ENCODE results near the gene ECPAS.
"Not testable (repeated sequence)": the region's sequence is repeated elsewhere in the genome, so short reads cannot be mapped to it uniquely, and the experiment has no call there.

ECPAS gene

GRCh38 chr9:111483858-111484571 is at the start of gene ECPAS:
ECPAS (minus strand) TSS chr9:111484383; CDS start chr9:111472918, 11,465 bp downstream.
- in situ Hi-C loops (cut with MboI; ENCODE audit: low sequenced_read_pairs), result no loop called here

GRCh38 chr9:111533099-111533790 is 49.1 kb upstream of the ECPAS start:
- in situ Hi-C loops (cut with MboI; ENCODE audit: low sequenced_read_pairs), result no loop called here

- in situ Hi-C loops (cut with MboI; ENCODE audit: low sequenced_read_pairs), result no loop called here
These were observed 47.5 kb upstream of the ECPAS start for GRCh38 chr9:111531716-111532115.

GRCh38 chr9:111529787-111530186 is 45.6 kb upstream of the ECPAS start:
- in situ Hi-C loops (cut with MboI; ENCODE audit: low sequenced_read_pairs), result no loop called here

- in situ Hi-C loops (cut with MboI; ENCODE audit: low sequenced_read_pairs), result no loop called here
These were observed 43.2 kb upstream of the ECPAS start for GRCh38 chr9:111527347-111527746.

GRCh38 chr9:111525056-111525977 is 41.1 kb upstream of the ECPAS start, which contains the start of gene ZNF483:
ZNF483 (plus strand) TSS chr9:111525179; CDS start chr9:111527396, 2,217 bp downstream.
- in situ Hi-C loops (cut with MboI; ENCODE audit: low sequenced_read_pairs), result no loop called here

- in situ Hi-C loops (cut with MboI; ENCODE audit: low sequenced_read_pairs), result no loop called here
These were observed 40.5 kb upstream of the ECPAS start for GRCh38 chr9:111524731-111525055.

- in situ Hi-C loops (cut with MboI; ENCODE audit: low sequenced_read_pairs), result no loop called here
These were observed 31.9 kb upstream of the ECPAS start for GRCh38 chr9:111516061-111516465.

GRCh38 chr9:111514967-111515366 is 30.8 kb upstream of the ECPAS start:
- in situ Hi-C loops (cut with MboI; ENCODE audit: low sequenced_read_pairs), result no loop called here

- in situ Hi-C loops (cut with MboI; ENCODE audit: low sequenced_read_pairs), result not testable (repeated sequence)
These were observed 27.4 kb upstream of the ECPAS start for GRCh38 chr9:111511581-111511980.

GRCh38 chr9:111502506-111502905 is 18.3 kb upstream of the ECPAS start:
- in situ Hi-C loops (cut with MboI; ENCODE audit: low sequenced_read_pairs), result no loop called here

- in situ Hi-C loops (cut with MboI; ENCODE audit: low sequenced_read_pairs), result no loop called here
These were observed 17.5 kb upstream of the ECPAS start for GRCh38 chr9:111501648-111502047.

GRCh38 chr9:111501005-111501562 is 16.9 kb upstream of the ECPAS start:
- in situ Hi-C loops (cut with MboI; ENCODE audit: low sequenced_read_pairs), result no loop called here

- in situ Hi-C loops (cut with MboI; ENCODE audit: low sequenced_read_pairs), result not testable (repeated sequence)
These were observed 13.0 kb upstream of the ECPAS start for GRCh38 chr9:111497196-111497595.

GRCh38 chr9:111484572-111484894 is 350 bp upstream of the ECPAS start:
- in situ Hi-C loops (cut with MboI; ENCODE audit: low sequenced_read_pairs), result no loop called here

GRCh38 chr9:111483439-111483857 is 735 bp downstream of the ECPAS start:
- in situ Hi-C loops (cut with MboI; ENCODE audit: low sequenced_read_pairs), result no loop called here

- in situ Hi-C loops (cut with MboI; ENCODE audit: low sequenced_read_pairs), result no loop called here
These were observed 1.3 kb downstream of the ECPAS start for GRCh38 chr9:111482694-111483438.

GRCh38 chr9:111481885-111482636 is 2.1 kb downstream of the ECPAS start:
- in situ Hi-C loops (cut with MboI; ENCODE audit: low sequenced_read_pairs), result no loop called here

- in situ Hi-C loops (cut with MboI; ENCODE audit: low sequenced_read_pairs), result no loop called here
These were observed 6.5 kb downstream of the ECPAS start for GRCh38 chr9:111477677-111478076.

- in situ Hi-C loops (cut with MboI; ENCODE audit: low sequenced_read_pairs), result no loop called here
These were observed 9.0 kb downstream of the ECPAS start for GRCh38 chr9:111475195-111475594.

All from HL-60/S4 (cell line).